Ascending aorta (tissue), 2 donors: ENCODE data around the gene TMEM150B. TPM values are rescaled to one million over a fixed set of nuclear protein-coding genes. Genes with fewer than 3 reads are reported as not detected.

Experiments
- DNase-seq, 2 donors: peaks; one replicate each; pipeline ENCODE4 v3.0.0-alpha.2; 2019; ENCODE audit warnings: low spot score in 2 of 2
- H3K27ac ChIP-seq, 2 donors: fragments of 200-600 bp; sonication (generic); one replicate each; pipeline ENCODE4 v1.5.1; 2016 to 2017; ENCODE audit warnings: mild to moderate bottlenecking in 1 of 2
- H3K27me3 ChIP-seq: fragments of 200-600 bp; sonication (generic); one replicate; pipeline ENCODE4 v1.5.1; 2017
- H3K36me3 ChIP-seq, 2 donors: fragments of 200-600 bp; sonication (generic); one replicate each; pipeline ENCODE4 v1.5.1; 2016
- H3K4me1 ChIP-seq, 2 donors: fragments of 200-600 bp; sonication (generic); one replicate each; pipeline ENCODE4 v1.5.1; 2016 to 2017; ENCODE audit warnings: mild to moderate bottlenecking in 1 of 2
- H3K4me3 ChIP-seq, 2 donors: fragments of 200-600 bp; sonication (generic); one replicate each; pipeline ENCODE4 v1.5.1; 2016 to 2017; ENCODE audit warnings: mild to moderate bottlenecking in 1 of 2
- H3K9me3 ChIP-seq, 2 donors: fragments of 200-600 bp; sonication (generic); one replicate each; pipeline ENCODE4 v1.5.1; 2016
- intact Hi-C: fragments of 100-400 bp; cut with DNase I; formaldehyde crosslinking; loops from one replicate; pipeline ENCODE4 v1.15.1; 2023
- total RNA-seq: library from RNA; depleted of rRNA; stranded (reverse); fragments of >200 nt; gene quantifications from one replicate; pipeline ENCODE4 v1.1.0, GENCODE V29; 2016
- TF ChIP-seq, protein P1 (sequence below), 3 experiments: fragments of 200-600 bp in 2 of 3; fragments of 450-650 bp in 1 of 3; sonication (generic) in 2 of 3; IDR thresholded peaks; one replicate each; pipeline ENCODE4 v1.5.1; 2016 to 2019; ENCODE audit warnings: antibody characterized with exemption in 3 of 3, mild to moderate bottlenecking in 1 of 3, moderate library complexity in 1 of 3

TMEM150B gene
- total RNA-seq, 1 donor from 2014 or later: not detected

DNA sequence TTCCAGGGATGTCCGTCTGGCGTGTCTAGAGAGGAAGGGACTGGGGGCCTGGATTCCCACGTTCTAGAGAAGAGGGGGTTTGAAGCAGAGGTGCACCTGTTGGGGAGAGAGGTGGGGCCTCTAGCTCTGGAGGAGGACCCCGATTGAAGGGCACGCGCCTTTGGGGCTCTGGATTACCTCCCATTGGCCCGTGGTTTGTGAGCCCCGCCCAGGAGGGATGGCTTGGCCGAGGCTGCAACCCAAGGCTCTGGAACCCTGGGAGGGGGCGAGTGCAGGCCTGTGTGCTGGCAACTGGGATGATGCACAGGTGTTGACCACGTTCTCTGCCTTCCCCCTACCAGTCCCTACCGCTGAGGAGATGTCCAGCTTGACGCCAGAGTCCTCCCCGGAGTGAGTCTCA, 20.2 kb downstream of the TMEM150B start:
- DNase-seq: no peak
- intact Hi-C loops: loop anchor here (5.0 kb wide), 1 partner anchor 197 kb away; no protein-coding TSS in a partner anchor
- TF ChIP-seq, protein P1, sequence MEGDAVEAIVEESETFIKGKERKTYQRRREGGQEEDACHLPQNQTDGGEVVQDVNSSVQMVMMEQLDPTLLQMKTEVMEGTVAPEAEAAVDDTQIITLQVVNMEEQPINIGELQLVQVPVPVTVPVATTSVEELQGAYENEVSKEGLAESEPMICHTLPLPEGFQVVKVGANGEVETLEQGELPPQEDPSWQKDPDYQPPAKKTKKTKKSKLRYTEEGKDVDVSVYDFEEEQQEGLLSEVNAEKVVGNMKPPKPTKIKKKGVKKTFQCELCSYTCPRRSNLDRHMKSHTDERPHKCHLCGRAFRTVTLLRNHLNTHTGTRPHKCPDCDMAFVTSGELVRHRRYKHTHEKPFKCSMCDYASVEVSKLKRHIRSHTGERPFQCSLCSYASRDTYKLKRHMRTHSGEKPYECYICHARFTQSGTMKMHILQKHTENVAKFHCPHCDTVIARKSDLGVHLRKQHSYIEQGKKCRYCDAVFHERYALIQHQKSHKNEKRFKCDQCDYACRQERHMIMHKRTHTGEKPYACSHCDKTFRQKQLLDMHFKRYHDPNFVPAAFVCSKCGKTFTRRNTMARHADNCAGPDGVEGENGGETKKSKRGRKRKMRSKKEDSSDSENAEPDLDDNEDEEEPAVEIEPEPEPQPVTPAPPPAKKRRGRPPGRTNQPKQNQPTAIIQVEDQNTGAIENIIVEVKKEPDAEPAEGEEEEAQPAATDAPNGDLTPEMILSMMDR (IDR thresholded peaks at IDR 0.05): no peak
- Histone ChIP-seq H3K36me3 (peaks cover 24 to 34% of the 10 kb centered on the region in 2 donors), H3K4me3 (no peak overlapping the region), H3K9me3 (no peaks in the 10 kb centered on the region), H3K27me3 (no peaks in the 10 kb centered on the region), H3K4me1 (peaks cover 0 to 7% of the 10 kb centered on the region in 2 donors), H3K27ac (no peak overlapping the region)

- intact Hi-C loops: loop anchor here (5.0 kb wide), 1 partner anchor 198 kb away; no protein-coding TSS in a partner anchor
These were observed 20.7 kb downstream of the TMEM150B start for GRCh38 chr19:55304279-55304978.

DNA sequence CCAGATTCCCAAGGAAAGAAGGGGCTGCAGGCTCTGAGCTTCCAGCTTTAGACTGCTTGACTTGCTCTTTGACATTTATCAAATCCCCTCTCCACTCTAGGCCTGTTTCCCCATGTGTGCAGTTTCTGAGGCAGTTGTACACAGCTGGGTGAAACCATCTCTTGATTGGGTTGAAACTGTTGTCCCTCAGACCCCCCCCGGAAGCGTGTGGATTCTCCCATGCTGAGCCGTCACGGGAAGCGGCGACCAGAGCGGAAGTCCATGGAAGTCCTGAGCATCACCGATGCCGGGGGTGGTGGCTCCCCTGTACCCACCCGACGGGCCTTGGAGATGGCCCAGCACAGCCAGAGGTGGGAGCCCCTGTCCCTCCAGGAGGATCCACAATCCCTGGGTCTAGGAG, 21.7 kb downstream of the TMEM150B start:
- TF ChIP-seq, protein P1 (IDR thresholded peaks at IDR 0.05): no peak
- no peak overlapping the region for H3K4me3 ChIP-seq
- no peak for DNase-seq
- peaks cover 0 to 7% of the 10 kb centered on the region in 2 donors for H3K4me1 ChIP-seq
- no peaks in the 10 kb centered on the region for H3K27me3 ChIP-seq
- peaks cover 14 to 22% of the 10 kb centered on the region in 2 donors for H3K36me3 ChIP-seq
- no peaks in the 10 kb centered on the region for H3K9me3 ChIP-seq
- intact Hi-C loops: loop anchor here (5.0 kb wide), 1 partner anchor 199 kb away; no protein-coding TSS in a partner anchor
- no peak overlapping the region for H3K27ac ChIP-seq

More at GRCh38 chr19:55304279-55304978, 20.7 kb downstream of the TMEM150B start:
- no peak for DNase-seq
- Histone ChIP-seq H3K4me1 (peaks cover 0 to 7% of the 10 kb centered on the region in 2 donors), H3K4me3 (no peak overlapping the region), H3K27me3 (no peaks in the 10 kb centered on the region), H3K27ac (no peak overlapping the region), H3K36me3 (peaks cover 20 to 28% of the 10 kb centered on the region in 2 donors), H3K9me3 (no peaks in the 10 kb centered on the region)
- TF ChIP-seq, protein P1 (IDR thresholded peaks at IDR 0.05): no peak

GRCh38 chr19:55302318-55302703, 22.8 kb downstream of the TMEM150B start:
- H3K4me3 ChIP-seq: no peak overlapping the region
- no peak overlapping the region for H3K27ac ChIP-seq
- TF ChIP-seq, protein P1 (IDR thresholded peaks at IDR 0.05): no peak
- no peaks in the 10 kb centered on the region for H3K27me3 ChIP-seq
- H3K4me1 ChIP-seq: peaks cover 0 to 7% of the 10 kb centered on the region in 2 donors
- no peak for DNase-seq
- no peaks in the 10 kb centered on the region for H3K9me3 ChIP-seq
- peaks cover 11 to 21% of the 10 kb centered on the region in 2 donors for H3K36me3 ChIP-seq
- intact Hi-C loops: loop anchor here (5.0 kb wide), 1 partner anchor 200 kb away; no protein-coding TSS in a partner anchor

GRCh38 chr19:55301459-55302317, 23.5 kb downstream of the TMEM150B start:
- peaks cover 0 to 7% of the 10 kb centered on the region in 2 donors for H3K4me1 ChIP-seq
- no peaks in the 10 kb centered on the region for H3K9me3 ChIP-seq
- peaks cover 8 to 15% of the 10 kb centered on the region in 2 donors for H3K36me3 ChIP-seq
- TF ChIP-seq, protein P1 (IDR thresholded peaks at IDR 0.05): peak; percentile 87 to 97 (median 94)
- H3K27me3 ChIP-seq: no peaks in the 10 kb centered on the region
- H3K27ac ChIP-seq: no peak overlapping the region
- peak; percentile 36 to 88 for DNase-seq
- peak overlapping the region; percentile 39 to 52 for H3K4me3 ChIP-seq
- intact Hi-C loops: loop anchor here (2.0 to 5.0 kb wide), 3 partner anchors 37 to 201 kb away; partner anchors contain the start of genes KMT5C, RPL28 and TMEM238
